Measurements from ENCODE around the gene CFAP157. TPM values are rescaled to one million over a fixed set of nuclear protein-coding genes. Genes with fewer than 3 reads are reported as not detected.

The CFAP157 gene
- total and polyA plus RNA-seq, 2 donors from 2014 or later, result 0.41 to 2.9 TPM

DNA sequence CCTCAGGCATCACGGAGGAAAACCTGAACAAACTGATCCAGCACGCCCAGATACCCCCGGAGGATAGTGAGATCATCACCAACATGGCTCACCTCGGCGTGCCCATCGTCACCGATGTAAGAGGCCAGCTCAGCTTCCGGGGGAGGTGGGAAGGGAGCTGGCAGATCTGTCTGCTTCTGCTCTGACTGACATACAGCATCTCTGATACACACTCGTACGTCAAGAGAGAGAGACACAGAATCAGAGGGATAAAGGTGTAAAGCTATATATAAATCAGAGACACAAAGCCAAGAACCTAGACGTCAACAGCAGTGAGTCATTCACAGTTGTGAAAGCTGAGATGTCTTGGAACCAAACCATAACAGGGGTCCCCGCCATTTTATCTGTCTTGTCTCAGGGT is 30.1 kb upstream of the CFAP157 start:
- Histone ChIP-seq H3K9me3 (ENCODE audit: control insufficient read depth in 2 of 3, insufficient read depth in 1 of 3, low read length in 3 of 3) (no peaks in the 10 kb centered on the region), H3K9ac (ENCODE audit: low read length in 3 of 3) (no peak overlapping the region), H3K4me1 (ENCODE audit: control insufficient read depth in 2 of 3, insufficient read depth in 2 of 3, low read depth in 1 of 3, low read length in 3 of 3) (no peaks in the 10 kb centered on the region), H3K36me3 (ENCODE audit: control insufficient read depth in 2 of 3, insufficient read depth in 3 of 3, low read length in 3 of 3) (peaks cover 3 to 26% (median 19%) of the 10 kb centered on the region in 3 donors), H3K4me3 (ENCODE audit: low read length in 3 of 3) (no peak overlapping the region), H3K27ac (ENCODE audit: low read depth in 2 of 2, low read length in 2 of 2) (no peak overlapping the region), H3K27me3 (ENCODE audit: control insufficient read depth, insufficient read depth, low read length) (no peaks in the 10 kb centered on the region)
- intact Hi-C loops (cut with DNase I), result no loop called here
- DNase-seq (no peak), FAIRE-seq (no peak)
- TF ChIP-seq, protein P1, sequence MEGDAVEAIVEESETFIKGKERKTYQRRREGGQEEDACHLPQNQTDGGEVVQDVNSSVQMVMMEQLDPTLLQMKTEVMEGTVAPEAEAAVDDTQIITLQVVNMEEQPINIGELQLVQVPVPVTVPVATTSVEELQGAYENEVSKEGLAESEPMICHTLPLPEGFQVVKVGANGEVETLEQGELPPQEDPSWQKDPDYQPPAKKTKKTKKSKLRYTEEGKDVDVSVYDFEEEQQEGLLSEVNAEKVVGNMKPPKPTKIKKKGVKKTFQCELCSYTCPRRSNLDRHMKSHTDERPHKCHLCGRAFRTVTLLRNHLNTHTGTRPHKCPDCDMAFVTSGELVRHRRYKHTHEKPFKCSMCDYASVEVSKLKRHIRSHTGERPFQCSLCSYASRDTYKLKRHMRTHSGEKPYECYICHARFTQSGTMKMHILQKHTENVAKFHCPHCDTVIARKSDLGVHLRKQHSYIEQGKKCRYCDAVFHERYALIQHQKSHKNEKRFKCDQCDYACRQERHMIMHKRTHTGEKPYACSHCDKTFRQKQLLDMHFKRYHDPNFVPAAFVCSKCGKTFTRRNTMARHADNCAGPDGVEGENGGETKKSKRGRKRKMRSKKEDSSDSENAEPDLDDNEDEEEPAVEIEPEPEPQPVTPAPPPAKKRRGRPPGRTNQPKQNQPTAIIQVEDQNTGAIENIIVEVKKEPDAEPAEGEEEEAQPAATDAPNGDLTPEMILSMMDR (IDR thresholded peaks at IDR 0.05; ENCODE audit: borderline replicate concordance, extremely low read depth, insufficient read depth), result no peak

DNA sequence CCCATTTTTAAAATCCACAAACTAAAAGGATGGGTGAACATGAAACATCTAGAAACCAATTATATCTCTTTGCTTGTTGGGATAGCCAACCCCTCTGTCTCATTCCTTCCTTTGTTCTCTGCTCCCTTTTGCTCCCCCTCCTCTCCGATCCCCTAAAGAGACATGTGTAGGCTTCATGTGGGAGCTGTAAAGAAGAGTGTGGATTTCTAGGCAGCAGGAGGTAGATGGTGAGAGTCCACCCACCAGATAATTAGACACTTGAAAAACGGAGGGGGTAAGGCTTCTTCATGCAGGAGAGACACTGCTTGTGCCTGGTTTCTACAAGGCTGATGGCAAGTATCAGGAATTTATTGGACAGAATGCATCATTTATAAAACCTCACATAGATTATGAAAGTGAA is 27.3 kb upstream of the CFAP157 start:
- intact Hi-C loops (cut with DNase I), result no loop called here
- H3K4me3 ChIP-seq (ENCODE audit: low read length in 3 of 3), result no peak overlapping the region
- no peaks in the 10 kb centered on the region for H3K27me3 ChIP-seq (ENCODE audit: control insufficient read depth, insufficient read depth, low read length)
- TF ChIP-seq, protein P1 (IDR thresholded peaks at IDR 0.05; ENCODE audit: borderline replicate concordance, extremely low read depth, insufficient read depth), result no peak
- no peak for DNase-seq
- no peaks in the 10 kb centered on the region for H3K9me3 ChIP-seq (ENCODE audit: control insufficient read depth in 2 of 3, insufficient read depth in 1 of 3, low read length in 3 of 3)
- no peak overlapping the region for H3K9ac ChIP-seq (ENCODE audit: low read length in 3 of 3)
- no peaks in the 10 kb centered on the region for H3K4me1 ChIP-seq (ENCODE audit: control insufficient read depth in 2 of 3, insufficient read depth in 2 of 3, low read depth in 1 of 3, low read length in 3 of 3)
- H3K36me3 ChIP-seq (ENCODE audit: control insufficient read depth in 2 of 3, insufficient read depth in 3 of 3, low read length in 3 of 3), result peaks cover 0 to 22% (median 17%) of the 10 kb centered on the region in 3 donors
- no peak overlapping the region for H3K27ac ChIP-seq (ENCODE audit: low read depth in 2 of 2, low read length in 2 of 2)
- no peak for FAIRE-seq

DNA sequence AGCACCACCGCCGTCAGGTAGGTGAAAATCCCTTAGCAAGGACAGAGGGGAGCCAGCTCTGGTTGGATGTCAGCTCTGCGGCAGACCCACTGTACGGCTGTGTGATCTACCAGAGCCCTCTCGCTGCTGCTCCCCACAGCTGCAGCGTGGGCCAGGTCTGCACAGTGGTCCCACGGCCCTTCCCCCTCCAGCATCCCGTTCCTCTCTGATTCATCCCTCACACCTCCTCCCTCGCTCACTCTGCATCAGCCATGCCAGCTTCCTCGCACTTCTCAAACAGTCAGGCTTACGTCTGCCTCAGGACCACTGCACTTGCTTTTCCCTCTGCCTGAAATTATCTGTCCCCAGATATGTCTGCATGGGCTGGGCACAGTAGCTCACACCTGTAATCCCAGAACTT is 26.6 kb upstream of the CFAP157 start:
- TF ChIP-seq, protein P1 (IDR thresholded peaks at IDR 0.05; ENCODE audit: borderline replicate concordance, extremely low read depth, insufficient read depth), result no peak
- no peak overlapping the region for H3K9ac ChIP-seq (ENCODE audit: low read length in 3 of 3)
- H3K9me3 ChIP-seq (ENCODE audit: control insufficient read depth in 2 of 3, insufficient read depth in 1 of 3, low read length in 3 of 3), result no peaks in the 10 kb centered on the region
- H3K4me3 ChIP-seq (ENCODE audit: low read length in 3 of 3), result no peak overlapping the region
- H3K4me1 ChIP-seq (ENCODE audit: control insufficient read depth in 2 of 3, insufficient read depth in 2 of 3, low read depth in 1 of 3, low read length in 3 of 3), result no peaks in the 10 kb centered on the region
- H3K27me3 ChIP-seq (ENCODE audit: control insufficient read depth, insufficient read depth, low read length), result no peaks in the 10 kb centered on the region
- H3K36me3 ChIP-seq (ENCODE audit: control insufficient read depth in 2 of 3, insufficient read depth in 3 of 3, low read length in 3 of 3), result peaks cover 0 to 22% (median 14%) of the 10 kb centered on the region in 3 donors
- intact Hi-C loops (cut with DNase I), result no loop called here
- DNase-seq (no peak), FAIRE-seq (no peak)
- H3K27ac ChIP-seq (ENCODE audit: low read depth in 2 of 2, low read length in 2 of 2), result no peak overlapping the region

DNA sequence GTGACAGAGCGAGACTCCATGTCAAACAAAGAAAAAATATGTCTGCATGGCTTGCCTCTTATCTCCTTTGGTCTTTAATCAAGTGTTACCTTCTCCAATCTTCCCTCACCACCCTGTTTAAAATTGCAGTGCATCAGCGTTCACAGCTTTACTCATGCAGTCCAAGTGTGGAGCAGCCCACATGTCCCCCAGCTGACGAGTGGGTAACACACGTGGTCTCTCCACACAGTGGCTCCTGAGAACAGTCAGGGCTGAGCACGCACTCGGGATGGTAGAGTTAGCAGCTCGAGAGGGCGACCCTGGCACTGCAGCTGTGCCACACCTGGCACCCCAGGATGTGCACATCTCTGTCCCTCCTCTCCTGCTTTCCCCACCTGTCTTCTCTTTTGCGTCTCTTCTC is 25.9 kb upstream of the CFAP157 start:
- DNase-seq, result no peak
- intact Hi-C loops (cut with DNase I), result no loop called here

More for the DNA sequence above, 25.9 kb upstream of the CFAP157 start:
- Histone ChIP-seq H3K27ac (ENCODE audit: low read depth in 2 of 2, low read length in 2 of 2) (no peak overlapping the region), H3K27me3 (ENCODE audit: control insufficient read depth, insufficient read depth, low read length) (no peaks in the 10 kb centered on the region), H3K9ac (ENCODE audit: low read length in 3 of 3) (no peak overlapping the region), H3K36me3 (ENCODE audit: control insufficient read depth in 2 of 3, insufficient read depth in 3 of 3, low read length in 3 of 3) (peaks cover 0 to 22% (median 14%) of the 10 kb centered on the region in 3 donors), H3K4me1 (ENCODE audit: control insufficient read depth in 2 of 3, insufficient read depth in 2 of 3, low read depth in 1 of 3, low read length in 3 of 3) (no peaks in the 10 kb centered on the region), H3K9me3 (ENCODE audit: control insufficient read depth in 2 of 3, insufficient read depth in 1 of 3, low read length in 3 of 3) (no peaks in the 10 kb centered on the region), H3K4me3 (ENCODE audit: low read length in 3 of 3) (no peak overlapping the region)
- FAIRE-seq, result no peak
- TF ChIP-seq, protein P1 (IDR thresholded peaks at IDR 0.05; ENCODE audit: borderline replicate concordance, extremely low read depth, insufficient read depth), result no peak

Data from kidney (tissue), 14 donors.